Liver (tissue), 3 donors: ENCODE results near the gene CSNK2B.

ENCODE experiments used
- ATF3 ChIP-seq: IDR thresholded peaks from 2 replicates; pipeline ENCODE4 v1.6.1; 2016; ENCODE audit warnings: antibody characterized with exemption
- CTCF ChIP-seq: fragments of 150-350 bp; IDR thresholded peaks from 2 replicates; pipeline ENCODE4 v1.5.1; 2017; ENCODE audit warnings: improper control_type of control experiment, low read depth, low read length; ENCODE audit not compliant: missing input control
- GABPA ChIP-seq, 2 donors: IDR thresholded peaks in 1 of 2; conservative IDR thresholded peaks in 1 of 2; 2 replicates each; pipeline ENCODE4 v1.6.1; 2016; ENCODE audit warnings: antibody characterized with exemption in 2 of 2, mild to moderate bottlenecking in 1 of 2, moderate library complexity in 1 of 2
- HNF4G ChIP-seq: IDR thresholded peaks from 2 replicates; pipeline ENCODE4 v1.6.1; 2016; ENCODE audit warnings: antibody characterized with exemption
- JUND ChIP-seq, 2 donors: IDR thresholded peaks; 2 replicates each; pipeline ENCODE4 v1.6.1; 2016; ENCODE audit warnings: antibody characterized with exemption in 2 of 2
- MAX ChIP-seq: IDR thresholded peaks from 2 replicates; pipeline ENCODE4 v1.6.1; 2016; ENCODE audit warnings: antibody characterized with exemption
- RAD21 ChIP-seq, 2 donors: IDR thresholded peaks; 2 replicates each; pipeline ENCODE4 v1.6.1; 2016; ENCODE audit warnings: antibody characterized with exemption in 2 of 2, mild to moderate bottlenecking in 2 of 2
- REST ChIP-seq: IDR thresholded peaks from 2 replicates; pipeline ENCODE4 v1.6.1; 2016; ENCODE audit warnings: antibody characterized with exemption, mild to moderate bottlenecking
- SP1 ChIP-seq: IDR thresholded peaks from 2 replicates; pipeline ENCODE4 v1.6.1; 2018; ENCODE audit warnings: antibody characterized with exemption, mild to moderate bottlenecking
- YY1 ChIP-seq: IDR thresholded peaks from 2 replicates; pipeline ENCODE4 v1.6.1; 2016; ENCODE audit warnings: antibody characterized with exemption, mild to moderate bottlenecking
- donor health status: healthy.
- donor health status: healthy.

- no peak for TF ChIP-seq JUND (IDR thresholded peaks at IDR 0.05)
- no peak for TF ChIP-seq CTCF
- no peak for TF ChIP-seq ATF3
- no peak for TF ChIP-seq GABPA (IDR thresholded peaks at IDR 0.05 in 1 of 2, conservative IDR thresholded peaks at IDR 0.05 in 1 of 2)
- no peak for TF ChIP-seq YY1
- TF ChIP-seq MAX = no peak
- TF ChIP-seq REST = no peak
- no peak for TF ChIP-seq RAD21 (IDR thresholded peaks at IDR 0.05)
- no peak for TF ChIP-seq SP1
- TF ChIP-seq HNF4G = no peak
Measured at GRCh38 chr6:31708224-31708623, 42.3 kb downstream of the CSNK2B start.
